BJ (cell line): ENCODE measurements around the gene SORCS2. TPM values are rescaled to one million over a fixed set of nuclear protein-coding genes. Genes with fewer than 3 reads are reported as not detected.

Experiments
- CTCF ChIA-PET: fragments of 350-600 bp; formaldehyde crosslinking; extraction: SDS; loops from one replicate; lab custom pipeline; 2021; ENCODE audit warnings: antibody characterized with exemption, inconsistent platforms; lab: Yijun Ruan, JAX
- POLR2A ChIA-PET: fragments of 300-600 bp; sonication (Branson Sonifier 250); formaldehyde crosslinking; extraction: SDS; loops from one replicate; lab custom pipeline; 2021; ENCODE audit warnings: antibody characterized with exemption; lab: Charles Lee
- DNase-seq: peaks from one replicate; pipeline ENCODE4 v3.0.0-alpha.2; 2011; ENCODE audit warnings: low read depth
- H3K27me3 ChIP-seq: 2 replicates; pipeline ENCODE4 v1.6.0; 2011; ENCODE audit warnings: low read length; ENCODE audit not compliant: control insufficient read depth, insufficient read depth
- H3K36me3 ChIP-seq: 2 replicates; pipeline ENCODE4 v1.5.1; 2011; ENCODE audit warnings: low read length; ENCODE audit not compliant: control insufficient read depth, insufficient read depth
- H3K4me3 ChIP-seq: 2 replicates; pipeline ENCODE4 v1.5.1; 2011; ENCODE audit warnings: low read depth, mild to moderate bottlenecking, control low read depth, low read length
- CTCF ChIP-seq: IDR thresholded peaks from 2 replicates; pipeline ENCODE4 v1.5.1; 2011; ENCODE audit warnings: low read depth, mild to moderate bottlenecking, control low read depth, inconsistent platforms, low read length, moderate library complexity; ENCODE audit not compliant: insufficient read depth
- polyA plus RNA-seq: library from polyadenylated mRNA; depleted of rRNA; stranded (reverse); fragments of >200 nt; gene quantifications from 2 replicates; pipeline ENCODE4 v1.2.3, GENCODE V29; 2011

SORCS2 gene
- polyA plus RNA-seq, 1 experiment, result 0.63 TPM

DNA sequence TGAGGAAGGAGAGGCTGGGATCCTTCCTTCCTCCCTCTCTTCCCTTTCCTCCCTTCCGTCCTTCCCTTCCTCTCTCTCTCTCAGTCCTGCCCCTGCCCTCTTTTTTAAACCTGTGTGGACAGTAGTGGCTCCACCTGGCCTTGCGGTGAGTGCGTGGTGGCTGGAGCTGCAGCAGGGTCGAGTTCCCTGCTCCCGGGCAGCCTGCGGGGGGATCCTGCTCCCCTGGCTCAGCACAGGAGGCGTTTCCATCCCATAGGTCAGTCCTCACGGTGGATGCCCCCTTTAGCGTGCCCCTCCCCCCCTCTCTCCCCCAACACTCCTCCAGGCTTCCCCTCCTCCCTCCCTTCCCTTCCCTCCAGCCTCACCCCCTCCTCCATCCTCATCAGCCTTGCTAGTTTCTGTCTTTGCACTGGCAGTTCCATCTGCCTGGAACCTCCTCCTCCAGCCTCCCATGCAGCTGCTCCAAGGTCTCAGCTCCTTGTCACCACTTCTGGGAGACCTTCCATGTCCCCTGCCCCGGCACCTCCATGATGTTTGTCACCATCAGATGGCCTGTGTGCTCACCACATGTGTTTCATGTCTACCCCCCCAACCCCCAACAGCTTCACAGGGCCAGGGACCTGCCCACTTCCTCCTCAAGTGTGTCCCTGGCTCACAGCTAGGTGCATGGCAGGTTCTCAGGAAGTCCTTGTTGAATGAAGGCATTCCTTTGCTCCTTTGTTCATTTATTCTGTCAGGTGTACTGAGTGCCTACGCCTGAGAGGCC, 174.0 kb downstream of the SORCS2 start:
- Histone ChIP-seq H3K4me3 (no peak overlapping the region), H3K36me3 (no peaks in the 10 kb centered on the region), H3K27me3 (peaks cover 21% of the 10 kb centered on the region)
- DNase-seq, result no peak
- CTCF ChIA-PET, result no interaction called here
- no peak for TF ChIP-seq CTCF
- POLR2A ChIA-PET, result no interaction called here

GRCh38 chr4:7366954-7367353, 174.6 kb downstream of the SORCS2 start:
- Histone ChIP-seq H3K36me3 (no peaks in the 10 kb centered on the region), H3K4me3 (no peak overlapping the region), H3K27me3 (peaks cover 21% of the 10 kb centered on the region)
- ChIA-PET POLR2A (no interaction called here), CTCF (no interaction called here)
- no peak for DNase-seq
- TF ChIP-seq CTCF, result no peak

DNA sequence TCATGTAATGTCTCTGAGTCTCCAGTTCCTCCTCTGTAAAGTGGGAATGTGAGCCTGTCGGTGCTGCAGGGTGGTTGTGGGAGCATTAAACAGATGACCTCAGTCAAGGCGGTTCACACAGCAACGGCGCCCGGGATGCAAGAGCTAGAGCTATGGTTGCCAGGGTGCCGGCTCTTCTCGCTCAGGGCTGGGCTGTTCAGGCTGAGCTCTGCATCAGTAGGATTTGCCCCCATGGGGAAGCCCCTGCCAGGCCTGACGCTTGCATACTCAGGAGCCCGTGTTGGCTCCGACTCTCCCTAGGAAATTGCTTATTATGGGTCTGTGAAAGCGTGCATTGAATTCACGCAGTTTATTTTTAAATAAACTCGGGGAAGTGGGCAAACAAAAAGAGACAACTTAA, 175.1 kb downstream of the SORCS2 start:
- ChIA-PET CTCF (no interaction called here), POLR2A (no interaction called here)
- Histone ChIP-seq H3K4me3 (no peak overlapping the region), H3K27me3 (peaks cover 21% of the 10 kb centered on the region), H3K36me3 (no peaks in the 10 kb centered on the region)
- no peak for TF ChIP-seq CTCF
- no peak for DNase-seq

- H3K27me3 ChIP-seq, result peaks cover 21% of the 10 kb centered on the region
- DNase-seq, result no peak
- no peaks in the 10 kb centered on the region for H3K36me3 ChIP-seq
- TF ChIP-seq CTCF, result no peak
- no peak overlapping the region for H3K4me3 ChIP-seq
- POLR2A ChIA-PET, result no interaction called here
- CTCF ChIA-PET, result no interaction called here
These were observed 175.5 kb downstream of the SORCS2 start for GRCh38 chr4:7367864-7368277.

GRCh38 chr4:7368296-7368695, 176.0 kb downstream of the SORCS2 start:
- H3K36me3 ChIP-seq, result no peaks in the 10 kb centered on the region
- no peak for TF ChIP-seq CTCF
- no peak overlapping the region for H3K4me3 ChIP-seq
- ChIA-PET POLR2A (no interaction called here), CTCF (no interaction called here)
- no peak for DNase-seq
- H3K27me3 ChIP-seq, result peaks cover 21% of the 10 kb centered on the region
